ENCODE measurements around the gene BABAM2. TPM values are rescaled to one million over a fixed set of nuclear protein-coding genes. Genes with fewer than 3 reads are reported as not detected.

Gene BABAM2
- total RNA-seq, 4 donors from 2014 or later: 23.7 to 41.1 (median 27.9) TPM

- WGBS: 73% methylated on average over 2 of the region's 2 CpGs
- H3K4me1 ChIP-seq: peaks cover 3% of the 10 kb centered on the region
- TF ChIP-seq EP300 (IDR thresholded peaks at IDR 0.05) (no peak), CTCF (IDR thresholded peaks at IDR 0.05) (no peak), POLR2AphosphoS5 (IDR thresholded peaks at IDR 0.05) (no peak), POLR2A (IDR thresholded peaks at IDR 0.05) (no peak)
- H3K36me3 ChIP-seq: no peaks in the 10 kb centered on the region
- no peaks in the 10 kb centered on the region for H3K27me3 ChIP-seq
- DNase-seq (ENCODE audit: low spot score in 2 of 2): no peak
- H3K27ac ChIP-seq: no peak overlapping the region
- H3K9me3 ChIP-seq: no peaks in the 10 kb centered on the region
- no peak overlapping the region for H3K4me3 ChIP-seq
These were observed 12.5 kb downstream of the BABAM2 start for GRCh38 chr2:27903018-27903417.

- no peak for DNase-seq (ENCODE audit: low spot score in 2 of 2)
- H3K27ac ChIP-seq: no peak overlapping the region
- no peaks in the 10 kb centered on the region for H3K9me3 ChIP-seq
- WGBS: 90% methylated on average over 10 of the region's 10 CpGs
- no peak overlapping the region for H3K4me3 ChIP-seq
- TF ChIP-seq CTCF (IDR thresholded peaks at IDR 0.05) (no peak), POLR2A (IDR thresholded peaks at IDR 0.05) (no peak), POLR2AphosphoS5 (IDR thresholded peaks at IDR 0.05) (no peak), EP300 (IDR thresholded peaks at IDR 0.05) (no peak)
- peaks cover 3% of the 10 kb centered on the region for H3K4me1 ChIP-seq
- no peaks in the 10 kb centered on the region for H3K27me3 ChIP-seq
- no peaks in the 10 kb centered on the region for H3K36me3 ChIP-seq
These were observed 13.3 kb downstream of the BABAM2 start for GRCh38 chr2:27903649-27904404.

GRCh38 chr2:27904405-27904665 is 13.8 kb downstream of the BABAM2 start:
- TF ChIP-seq POLR2A (IDR thresholded peaks at IDR 0.05) (no peak), CTCF (IDR thresholded peaks at IDR 0.05) (no peak), EP300 (IDR thresholded peaks at IDR 0.05) (no peak), POLR2AphosphoS5 (IDR thresholded peaks at IDR 0.05) (no peak)
- H3K4me3 ChIP-seq: no peak overlapping the region
- no peak for DNase-seq (ENCODE audit: low spot score in 2 of 2)
- H3K9me3 ChIP-seq: no peaks in the 10 kb centered on the region
- H3K27ac ChIP-seq: no peak overlapping the region
- 86% methylated on average over 1 of the region's 1 CpG for WGBS
- peaks cover 3% of the 10 kb centered on the region for H3K4me1 ChIP-seq
- H3K27me3 ChIP-seq: no peaks in the 10 kb centered on the region
- no peaks in the 10 kb centered on the region for H3K36me3 ChIP-seq

GRCh38 chr2:27906074-27906473 is 15.5 kb downstream of the BABAM2 start:
- DNase-seq (ENCODE audit: low spot score in 2 of 2): no peak
- no peak for TF ChIP-seq EP300 (IDR thresholded peaks at IDR 0.05)
- no peak for TF ChIP-seq POLR2A (IDR thresholded peaks at IDR 0.05)
- TF ChIP-seq CTCF (IDR thresholded peaks at IDR 0.05): no peak
- TF ChIP-seq POLR2AphosphoS5 (IDR thresholded peaks at IDR 0.05): no peak
- no peak overlapping the region for H3K4me3 ChIP-seq
- H3K36me3 ChIP-seq: no peaks in the 10 kb centered on the region
- 90% methylated on average over 1 of the region's 1 CpG for WGBS
- no peaks in the 10 kb centered on the region for H3K9me3 ChIP-seq
- H3K4me1 ChIP-seq: peaks cover 3% of the 10 kb centered on the region
- no peak overlapping the region for H3K27ac ChIP-seq
- H3K27me3 ChIP-seq: no peaks in the 10 kb centered on the region

- WGBS: 62% methylated on average over 3 of the region's 3 CpGs
- Histone ChIP-seq H3K27ac (no peak overlapping the region), H3K4me1 (peaks cover 3% of the 10 kb centered on the region), H3K4me3 (no peak overlapping the region), H3K9me3 (no peaks in the 10 kb centered on the region), H3K27me3 (no peaks in the 10 kb centered on the region), H3K36me3 (no peaks in the 10 kb centered on the region)
- no peak for DNase-seq (ENCODE audit: low spot score in 2 of 2)
- TF ChIP-seq EP300 (IDR thresholded peaks at IDR 0.05): no peak
- no peak for TF ChIP-seq POLR2AphosphoS5 (IDR thresholded peaks at IDR 0.05)
- no peak for TF ChIP-seq POLR2A (IDR thresholded peaks at IDR 0.05)
- TF ChIP-seq CTCF (IDR thresholded peaks at IDR 0.05): no peak
These were observed 17.0 kb downstream of the BABAM2 start for GRCh38 chr2:27907547-27907946.
